Stimulated activated CD4-positive, alpha-beta T cell treated with anti-CD3 and anti-CD28 coated beads, Interleukin-1b, Interleukin-23, amount 100 ng/mL, for 1 hour (primary cell): Measurements from ENCODE around the gene DNAJA4.
"Not testable (repeated sequence)": the region's sequence is repeated elsewhere in the genome, so short reads cannot be mapped to it uniquely, and the experiment has no call there.

Source experiments
- DNase-seq, 2 donors: peaks; one replicate each; pipeline ENCODE4 v3.0.0-alpha.2; 2020; ENCODE audit warnings: low read depth in 2 of 2

The DNAJA4 gene

DNA sequence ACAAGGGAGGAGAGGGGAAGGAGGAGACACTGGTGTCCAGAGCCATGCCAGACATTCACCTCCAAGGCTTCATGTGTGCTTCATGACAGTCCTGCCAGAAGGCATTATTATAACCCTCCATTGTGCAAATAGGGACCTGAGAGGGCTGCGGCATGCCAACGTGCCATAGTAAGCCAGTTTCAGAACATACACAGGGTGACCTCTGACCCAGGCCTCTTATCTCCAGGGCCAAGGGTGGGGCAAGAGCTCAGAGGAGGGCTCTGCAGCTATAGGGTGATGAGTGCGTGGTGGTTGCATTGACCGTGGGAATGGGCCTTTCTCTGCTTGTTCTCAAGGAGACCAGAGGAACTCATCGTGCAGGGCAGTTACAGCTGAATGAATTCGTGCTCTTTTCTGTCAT is 20.3 kb upstream of the DNAJA4 start:
- DNase-seq: no peak

DNA sequence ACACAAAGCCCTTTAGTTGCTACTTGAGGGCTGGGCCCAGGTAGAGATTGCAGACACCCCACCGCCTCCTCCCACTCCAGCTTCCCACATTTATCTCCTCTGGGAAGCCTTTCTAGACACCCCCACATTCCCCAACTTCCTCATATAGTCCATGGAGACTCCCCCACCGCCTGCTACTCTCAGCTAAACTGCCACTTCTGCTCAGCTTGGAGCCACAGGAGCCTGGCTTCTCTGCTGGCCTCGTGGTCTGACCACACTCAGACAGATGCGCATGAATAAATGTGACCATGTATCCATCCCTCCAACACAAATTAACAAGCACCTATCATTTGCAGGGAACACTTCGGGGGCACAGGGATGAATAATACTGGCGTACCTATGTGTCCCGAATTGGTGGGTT is 19.5 kb upstream of the DNAJA4 start:
- no peak for DNase-seq

DNA sequence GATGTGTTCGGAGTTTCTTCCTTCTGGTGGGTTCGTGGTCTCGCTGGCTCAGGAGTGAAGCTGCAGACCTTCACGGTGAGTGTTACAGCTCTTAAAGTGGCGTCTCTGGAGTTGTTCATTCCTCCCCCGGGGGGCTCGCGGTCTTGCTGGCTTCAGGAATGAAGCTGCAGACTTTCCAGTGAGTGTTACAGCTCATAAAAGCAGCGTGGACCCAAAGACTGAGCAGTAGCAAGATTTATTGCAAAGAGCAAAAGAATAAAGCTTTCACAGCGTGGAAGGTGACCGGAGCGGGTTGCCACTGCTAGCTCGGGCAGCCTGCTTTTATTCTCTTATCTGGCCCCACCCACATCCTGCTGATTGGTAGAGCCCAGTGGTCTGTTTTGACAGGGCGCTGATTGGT is 19.0 kb upstream of the DNAJA4 start:
- not testable (repeated sequence) for DNase-seq

DNA sequence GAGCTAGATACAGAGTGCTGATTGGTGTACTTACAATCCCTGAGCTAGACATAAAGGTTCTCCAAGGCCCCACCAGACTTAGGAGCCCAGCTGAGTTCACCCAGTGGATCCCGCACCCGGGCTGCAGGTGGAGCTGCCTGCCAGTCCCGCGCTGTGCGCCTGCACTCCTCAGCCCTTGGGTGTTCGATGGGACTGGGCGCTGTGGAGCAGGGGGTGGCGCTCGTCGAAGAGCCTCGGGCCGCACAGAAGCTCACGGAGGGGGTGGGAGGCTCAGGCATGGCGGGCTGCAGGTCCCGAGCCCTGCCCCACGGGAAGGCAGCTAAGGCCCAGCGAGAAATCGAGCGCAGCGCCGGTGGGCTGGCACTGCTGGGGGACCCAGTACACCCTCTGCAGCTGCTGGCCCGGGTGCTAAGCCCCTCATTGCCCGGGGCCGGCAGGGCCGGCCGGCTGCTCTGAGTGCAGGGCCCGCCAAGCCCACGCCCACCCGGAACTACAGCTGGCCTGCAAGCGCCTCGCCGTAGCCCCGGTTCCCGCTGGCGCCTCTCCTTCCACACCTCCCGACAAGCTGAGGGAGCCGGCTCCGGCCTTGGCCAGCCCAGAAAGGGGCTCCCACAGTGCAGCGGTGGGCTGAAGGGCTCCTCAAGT is 18.3 kb upstream of the DNAJA4 start:
- DNase-seq: not testable (repeated sequence)

DNA sequence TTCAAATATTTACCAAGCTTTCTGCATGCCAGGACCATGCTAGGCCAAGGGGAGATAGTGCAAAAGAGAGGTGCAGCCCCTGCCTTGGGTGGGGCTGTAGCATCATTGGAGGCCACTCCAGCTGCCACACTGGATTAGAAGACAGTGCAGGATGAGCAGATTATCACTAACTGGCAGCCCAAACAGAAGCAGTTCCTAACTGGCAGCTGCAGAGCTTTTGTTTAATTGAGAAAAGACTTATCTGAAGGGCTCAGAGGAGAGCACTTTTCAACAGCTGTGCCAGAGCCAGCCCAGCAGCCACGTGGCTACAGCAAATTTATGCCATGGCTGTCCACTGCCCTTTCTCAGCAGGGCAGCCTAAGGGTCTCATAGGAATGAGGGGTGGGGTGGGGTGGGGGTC is 16.5 kb upstream of the DNAJA4 start:
- no peak for DNase-seq

DNA sequence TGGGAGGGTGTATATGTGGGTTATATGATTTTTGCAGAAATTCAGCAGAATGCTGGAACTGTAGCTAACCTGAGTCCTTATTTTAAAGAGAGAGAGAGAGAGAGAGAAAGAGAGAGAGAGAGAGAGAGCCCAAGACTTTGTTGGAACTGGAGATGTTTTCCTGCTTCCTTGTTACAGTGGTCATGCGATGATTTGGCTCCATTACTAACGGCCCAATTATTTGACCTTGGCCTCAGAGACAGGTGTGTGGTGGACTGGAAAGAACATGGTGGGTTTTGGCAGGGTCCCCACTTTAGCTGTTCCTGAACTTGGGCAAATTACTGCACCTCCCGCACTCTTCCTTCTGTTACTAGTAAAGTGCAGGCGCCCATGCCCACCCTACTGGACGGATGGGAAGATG is 15.2 kb upstream of the DNAJA4 start:
- DNase-seq: no peak

DNA sequence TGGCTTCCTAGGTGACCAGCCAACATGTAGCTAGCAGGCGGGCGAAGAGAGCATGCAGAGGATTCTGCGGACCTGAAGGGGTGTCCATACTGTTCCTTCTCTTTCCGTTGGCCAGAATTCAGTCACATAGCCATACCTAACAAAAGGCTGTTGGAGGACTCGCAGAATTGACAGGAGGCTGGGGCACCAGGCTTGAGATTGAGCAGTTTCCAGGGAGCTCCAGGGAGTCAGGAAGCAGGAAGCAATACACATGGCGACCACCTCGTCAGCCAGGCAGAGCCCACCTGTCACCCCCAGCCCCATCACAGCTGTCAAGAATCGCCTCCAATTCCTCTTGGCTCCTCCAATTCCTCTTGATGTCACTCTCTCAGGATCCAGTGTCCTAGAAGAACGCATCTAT is 13.2 kb upstream of the DNAJA4 start:
- DNase-seq: no peak

DNA sequence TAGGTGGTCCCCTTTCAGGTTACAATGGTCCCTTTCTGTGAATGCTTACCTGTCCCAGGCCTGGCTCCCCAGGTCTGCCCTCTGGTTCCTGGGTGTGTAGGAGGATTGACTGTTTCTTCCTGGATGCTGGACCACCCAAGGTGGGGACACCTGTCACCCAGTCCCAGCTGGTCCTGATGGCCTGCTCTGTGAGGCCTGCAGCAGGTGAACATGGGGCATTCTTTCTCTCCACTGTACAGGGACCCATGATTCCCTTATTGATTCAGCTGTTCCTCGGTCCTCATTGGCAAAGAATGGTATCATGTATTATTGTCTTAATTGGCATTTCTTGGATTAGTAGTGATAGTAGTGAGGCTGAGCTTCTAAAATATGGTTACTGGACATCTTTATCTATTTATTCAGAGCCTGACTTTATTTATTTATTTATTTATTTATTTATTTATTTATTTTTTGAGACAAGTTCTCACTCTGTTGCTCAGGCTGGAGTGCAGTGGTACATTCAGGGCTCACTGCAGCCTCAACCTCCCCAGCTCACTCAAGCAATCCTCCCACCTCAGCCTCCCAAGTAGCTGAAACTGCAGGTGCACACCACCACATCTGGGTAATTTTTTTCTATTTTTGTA is 8.8 kb upstream of the DNAJA4 start:
- DNase-seq: no peak

DNA sequence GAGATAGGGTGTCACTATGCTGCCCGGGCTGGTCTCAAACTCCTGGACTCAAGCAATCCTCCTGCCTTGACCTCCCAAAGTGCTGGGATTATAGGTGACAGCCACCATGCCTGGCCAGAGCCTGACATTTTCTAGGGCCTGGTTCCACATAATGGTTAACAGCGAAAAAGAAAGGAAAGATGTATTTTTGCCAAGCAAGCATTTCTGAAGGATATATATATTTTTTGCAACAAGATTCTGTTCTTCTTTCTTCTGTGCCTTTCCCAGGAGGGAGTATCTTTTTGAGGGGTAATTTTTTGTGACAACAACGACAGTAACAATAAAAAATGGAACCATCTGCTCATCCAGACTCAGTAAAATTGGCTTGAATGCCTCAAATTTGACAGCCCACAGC is 8.3 kb upstream of the DNAJA4 start:
- no peak for DNase-seq

DNA sequence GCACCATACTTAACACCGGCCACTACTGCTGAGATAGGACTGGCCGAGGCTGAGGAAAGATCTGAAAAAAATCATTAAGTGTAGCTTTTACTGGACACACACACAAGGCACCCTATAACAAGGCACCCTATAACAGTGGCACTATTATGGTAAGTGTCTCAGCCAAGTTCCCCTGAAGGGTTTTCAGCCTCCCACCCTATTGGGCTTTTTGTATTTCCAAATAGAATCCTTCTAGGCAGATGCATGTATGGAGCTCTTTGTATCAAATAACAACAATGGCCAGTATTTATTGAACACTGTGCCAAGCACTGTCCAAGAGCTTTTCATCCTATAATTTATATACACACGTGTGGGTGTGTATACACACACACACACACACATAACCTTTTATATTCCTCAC is 6.7 kb upstream of the DNAJA4 start:
- DNase-seq: no peak

DNA sequence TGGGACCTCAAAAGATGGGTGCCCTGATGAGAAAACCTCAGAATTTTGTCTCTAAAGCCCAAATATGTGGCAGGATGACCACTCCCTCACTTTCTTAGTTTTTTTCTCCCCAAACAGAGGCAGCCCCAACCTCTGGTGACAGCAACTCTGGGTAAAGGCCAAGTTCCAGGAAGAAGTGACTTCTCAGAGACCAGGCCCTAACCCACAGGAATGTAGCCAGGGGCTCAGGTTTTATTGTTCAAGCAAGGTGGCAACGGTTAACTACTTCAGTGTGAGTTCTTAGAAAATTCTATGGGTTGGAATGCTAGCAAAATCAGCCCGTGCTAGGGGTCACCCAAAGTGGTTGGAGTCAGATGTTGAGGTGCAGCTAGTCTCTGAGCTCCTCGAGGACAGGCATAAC is 5.1 kb upstream of the DNAJA4 start:
- DNase-seq: no peak

DNA sequence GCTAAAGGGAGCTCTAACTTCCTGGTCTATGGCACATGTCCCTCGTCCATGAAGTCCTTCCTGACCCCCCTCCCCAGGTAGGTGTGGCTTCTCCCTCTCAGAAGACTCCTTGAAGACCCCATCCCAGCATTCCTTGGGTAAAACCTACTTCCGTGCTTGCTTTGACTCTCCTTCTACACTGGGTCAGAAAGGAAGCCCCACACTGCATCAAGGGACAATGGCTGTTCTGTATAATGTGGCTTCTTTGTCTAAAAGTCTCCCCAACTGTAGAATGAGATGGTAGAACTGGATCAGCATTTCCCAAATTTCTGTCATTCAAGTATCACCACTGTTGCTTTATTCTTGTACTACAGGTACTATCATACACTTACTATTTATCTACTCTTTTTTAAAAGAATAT is 3.9 kb upstream of the DNAJA4 start:
- no peak for DNase-seq

DNA sequence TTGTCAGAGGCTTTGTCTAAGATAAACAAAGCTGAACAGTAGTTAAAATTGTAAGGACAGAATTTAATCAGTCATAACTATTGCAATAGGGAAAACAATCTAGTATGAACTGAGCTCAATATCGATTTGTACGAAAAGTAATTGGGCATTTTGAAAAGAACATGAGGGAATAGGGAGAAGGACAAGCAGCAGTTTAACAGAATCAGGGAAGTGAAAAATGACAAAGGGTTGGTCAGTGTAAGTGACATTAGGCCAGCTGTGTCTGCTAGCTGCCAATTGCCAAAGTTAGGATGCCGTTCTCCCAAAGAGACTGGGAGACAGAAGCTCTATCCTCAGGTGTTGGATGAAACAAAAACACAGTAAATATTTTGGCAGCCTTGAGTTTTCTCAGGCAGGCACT is 3.3 kb upstream of the DNAJA4 start:
- no peak for DNase-seq

DNA sequence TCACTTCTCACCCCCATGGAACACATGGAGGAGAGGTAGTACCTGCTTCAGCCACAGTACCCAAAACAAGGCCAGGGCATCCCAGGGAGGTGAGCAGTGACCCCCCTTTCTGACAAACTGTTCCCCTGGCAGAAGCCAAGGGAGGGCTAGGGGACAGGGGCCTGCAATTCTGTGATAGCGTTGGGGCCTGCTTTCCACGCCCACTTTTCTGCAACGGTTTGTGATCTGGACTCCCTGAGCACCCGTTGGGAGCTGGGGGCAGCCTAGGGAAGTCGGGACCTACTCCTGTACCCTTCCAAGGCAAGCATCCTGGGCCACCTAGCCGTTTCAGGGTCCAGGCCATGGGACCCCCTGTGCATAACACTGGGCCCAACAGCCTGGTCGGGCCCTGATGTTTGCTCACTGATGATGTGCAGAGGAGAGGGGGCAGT is 996 bp upstream of the DNAJA4 start:
- no peak for DNase-seq

DNA sequence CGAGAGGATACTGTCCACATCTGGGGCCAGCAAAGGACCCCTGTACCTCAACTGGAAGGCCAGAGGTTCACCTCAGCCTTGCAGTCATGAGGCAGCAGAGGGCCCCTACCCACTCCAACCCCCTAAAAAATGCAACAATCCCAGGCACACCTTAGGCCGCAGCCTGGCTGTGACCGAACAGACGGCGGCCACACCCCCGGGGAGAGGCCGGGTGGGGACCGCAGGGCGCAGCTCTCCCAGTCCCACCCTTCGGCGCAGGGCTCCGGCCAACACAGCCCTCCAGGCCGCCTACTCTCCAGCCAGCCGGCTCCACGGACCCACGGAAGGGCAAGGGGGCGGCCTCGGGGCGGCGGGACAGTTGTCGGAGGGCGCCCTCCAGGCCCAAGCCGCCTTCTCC is 457 bp upstream of the DNAJA4 start:
- no peak for DNase-seq

DNA sequence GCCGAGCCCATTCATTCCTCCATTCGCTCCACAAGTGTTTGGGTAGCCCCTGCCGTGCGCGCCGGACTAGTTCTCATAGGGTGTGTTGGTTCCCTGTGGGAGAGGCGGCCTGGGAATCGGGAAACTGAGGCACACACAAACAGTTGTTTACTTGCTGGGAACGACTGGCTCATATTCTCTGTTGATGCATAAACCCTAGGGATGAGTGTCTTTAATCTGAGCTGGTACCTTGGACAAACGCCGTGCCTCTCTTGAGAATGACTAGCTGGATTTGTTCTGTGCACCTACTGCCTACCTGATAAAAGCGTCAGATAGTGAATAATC is 737 bp downstream of the DNAJA4 start:
- no peak for DNase-seq

DNA sequence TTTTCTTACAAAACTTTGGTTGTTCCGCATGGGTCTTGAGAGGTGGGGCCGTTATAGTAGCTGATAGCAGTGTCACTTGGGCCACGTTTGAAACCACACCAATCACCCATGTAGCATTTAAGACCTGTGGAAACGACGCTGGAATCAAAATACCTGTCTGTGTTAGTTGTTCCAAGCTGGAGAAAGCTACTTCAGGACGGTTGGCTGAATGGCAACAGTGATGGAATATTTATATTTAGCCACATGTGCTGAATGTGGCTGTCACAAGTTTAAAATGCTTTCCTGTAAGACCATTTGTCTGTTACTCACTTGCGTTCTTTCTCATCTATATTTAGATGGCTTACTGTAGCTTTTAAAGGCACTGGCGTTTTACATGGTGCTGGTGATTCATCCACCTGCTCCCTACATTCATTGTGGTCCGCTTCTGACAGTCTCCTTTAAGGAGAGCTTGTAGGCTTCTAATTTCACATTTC is 1.4 kb downstream of the DNAJA4 start:
- no peak for DNase-seq

DNA sequence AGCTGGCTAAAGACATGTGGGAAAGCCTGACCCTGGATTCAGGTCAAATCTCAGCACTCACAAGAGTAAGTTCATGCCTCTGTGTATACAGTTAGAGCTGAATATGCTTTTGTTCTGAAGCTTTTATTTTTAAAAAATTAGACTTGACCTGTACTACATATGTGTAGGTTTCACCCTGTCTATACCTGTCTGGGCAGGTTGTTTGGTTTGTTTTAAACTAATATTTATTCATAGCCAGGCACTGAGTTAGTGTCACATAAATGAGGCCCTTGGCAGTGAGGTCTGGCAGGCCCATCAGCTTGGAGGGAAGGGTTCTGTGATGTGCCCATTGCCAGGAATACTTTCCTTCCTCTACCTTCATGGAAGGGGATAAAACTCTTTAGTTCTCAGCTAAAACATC is 1.9 kb downstream of the DNAJA4 start:
- no peak for DNase-seq

DNA sequence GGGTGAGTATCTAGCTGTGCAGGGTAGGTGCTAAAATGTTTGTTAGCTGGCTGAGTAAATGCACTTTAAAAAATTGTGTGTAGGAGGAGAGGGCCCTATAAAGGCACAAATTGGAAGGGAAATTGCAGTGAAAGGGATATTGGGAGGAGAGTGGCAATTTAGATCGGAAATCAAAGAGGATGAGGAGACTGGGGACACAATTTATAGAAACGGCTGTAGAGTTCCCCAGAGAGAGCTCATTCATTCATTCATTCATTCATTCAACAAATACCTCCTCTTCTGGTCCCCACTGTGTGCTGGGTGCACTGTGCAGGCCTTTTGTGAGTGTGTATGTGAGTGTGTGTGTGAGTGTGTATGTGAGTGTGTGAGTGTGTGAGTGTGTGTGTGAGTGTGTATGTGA is 2.4 kb downstream of the DNAJA4 start:
- no peak for DNase-seq

DNA sequence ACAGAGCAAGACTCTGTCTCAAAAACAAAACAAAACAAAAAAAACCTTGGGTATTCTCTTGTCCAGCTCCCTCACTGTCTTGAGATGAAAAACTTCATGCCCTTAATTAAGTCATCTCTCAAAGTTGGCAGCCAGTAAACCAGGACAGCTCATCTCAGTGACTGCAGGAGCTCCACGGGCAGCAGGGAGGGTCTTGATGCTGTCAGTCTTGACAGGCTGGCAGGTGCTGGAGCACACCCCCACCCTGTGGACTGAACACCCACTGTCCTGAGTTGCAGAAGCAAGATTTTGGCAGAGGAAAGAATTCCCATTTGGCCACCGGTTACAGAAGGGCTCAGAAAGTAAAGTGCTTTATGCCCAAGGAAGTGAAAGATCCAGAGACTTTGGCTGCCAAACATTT is 8.0 kb downstream of the DNAJA4 start:
- no peak for DNase-seq

DNA sequence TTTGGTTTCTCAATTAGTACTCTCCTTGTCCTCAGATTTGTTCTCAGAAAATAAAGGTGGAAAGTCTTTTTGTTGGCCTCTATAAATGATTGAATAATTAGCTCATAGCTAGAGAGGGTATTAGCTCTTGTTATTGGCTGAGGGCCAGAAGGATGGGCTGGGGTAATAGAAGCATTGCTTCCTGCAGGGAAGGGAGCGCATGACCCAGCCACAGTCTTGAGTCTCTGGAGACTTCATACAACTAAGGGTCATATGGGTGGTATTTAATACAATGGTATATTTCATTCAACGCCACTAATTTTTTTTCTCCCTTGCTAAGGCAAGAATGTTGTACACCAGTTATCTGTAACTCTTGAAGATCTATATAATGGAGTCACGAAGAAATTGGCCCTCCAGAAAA is 8.4 kb downstream of the DNAJA4 start:
- DNase-seq: no peak

DNA sequence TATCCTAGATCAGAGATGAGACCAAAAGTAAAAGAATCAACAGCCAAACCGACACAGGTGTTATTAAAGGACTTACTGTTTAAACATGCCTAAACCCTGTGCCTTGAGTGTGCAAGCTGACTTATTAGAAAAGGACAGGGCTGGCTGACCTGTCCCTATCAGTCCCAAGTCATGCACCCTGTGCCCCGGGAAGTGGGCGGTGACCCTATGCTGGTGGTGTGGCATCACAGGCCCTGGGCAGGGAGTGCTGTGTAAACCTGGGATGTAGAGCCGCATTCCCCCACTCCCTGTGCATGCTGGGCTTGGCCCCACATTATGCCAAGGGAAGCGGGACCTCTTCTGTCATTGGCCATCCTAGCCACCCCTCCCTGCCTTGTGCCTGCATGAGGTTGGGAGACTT is 10.6 kb downstream of the DNAJA4 start:
- DNase-seq: no peak

DNA sequence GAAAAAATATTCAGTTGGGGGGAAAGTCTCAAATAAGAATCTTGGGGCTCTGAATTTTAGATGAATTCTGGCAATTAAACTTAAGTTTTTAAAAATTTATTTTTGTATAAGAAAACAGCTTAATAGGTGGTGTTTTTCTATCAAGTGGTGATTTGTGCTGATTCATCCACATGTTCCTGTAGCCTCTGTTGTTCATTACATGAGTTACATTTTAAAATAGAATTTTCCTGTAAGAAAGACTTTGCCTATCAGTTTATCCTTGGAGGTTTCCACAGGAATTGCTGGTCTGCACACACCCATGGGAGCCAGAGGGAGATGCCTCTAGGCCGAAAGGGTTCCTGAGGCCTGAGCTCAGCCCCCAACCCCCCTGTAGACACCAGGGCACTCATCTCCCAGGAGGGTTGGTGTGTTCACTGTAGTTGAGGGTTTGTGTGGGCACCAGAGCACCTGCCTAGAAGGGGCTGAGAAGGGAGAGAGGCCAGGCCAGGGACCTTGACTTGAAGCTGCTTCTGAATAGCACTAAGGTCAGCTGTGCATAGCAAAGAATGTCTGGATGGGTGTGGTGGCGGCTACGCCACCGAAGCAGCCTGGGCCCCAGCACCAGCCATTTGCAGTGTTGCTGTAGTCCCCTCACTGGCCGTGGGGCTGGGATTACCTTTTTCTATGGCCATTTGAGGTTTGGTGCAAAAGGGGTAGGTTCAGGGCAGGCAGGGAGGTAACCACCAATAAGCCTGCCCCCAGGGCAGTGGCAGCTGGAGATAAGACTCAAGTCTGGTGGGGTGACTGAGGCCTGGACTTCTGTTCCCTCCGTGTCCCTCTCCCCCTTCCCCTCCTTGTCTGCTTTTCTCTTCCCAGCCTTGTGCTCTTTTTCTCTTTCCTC is 11.9 kb downstream of the DNAJA4 start:
- no peak for DNase-seq
